AG04449 (cell line): ENCODE measurements around the gene GRIK1.

ENCODE experiments used
- CTCF ChIA-PET: fragments of 350-600 bp; formaldehyde crosslinking; extraction: SDS; loops from one replicate; lab custom pipeline; 2021; ENCODE audit warnings: antibody characterized with exemption; lab: Yijun Ruan, JAX
- POLR2A ChIA-PET: fragments of 400-600, 350-600 bp; formaldehyde crosslinking; extraction: SDS; loops from one replicate; lab custom pipeline; 2020; ENCODE audit warnings: antibody characterized with exemption, inconsistent platforms; lab: Yijun Ruan, JAX
- DNase-seq: peaks from one replicate; pipeline ENCODE4 v3.0.0-alpha.2; 2010; ENCODE audit warnings: low read depth, low spot score
- H3K4me3 ChIP-seq: 2 replicates; pipeline ENCODE4 v1.5.1; 2011; ENCODE audit warnings: low read depth, mild to moderate bottlenecking, control low read depth, low read length
- CTCF ChIP-seq: IDR thresholded peaks from one replicate; pipeline ENCODE4 v1.5.1; 2011; ENCODE audit warnings: mild to moderate bottlenecking, moderate library complexity, low read length, control low read depth, inconsistent platforms; ENCODE audit not compliant: insufficient read depth; ENCODE audit errors: missing control alignments

Gene GRIK1

GRCh38 chr21:29508301-29508700 lies 431.5 kb downstream of the GRIK1 start:
- CTCF ChIA-PET: no interaction called here
- DNase-seq: no peak
- TF ChIP-seq CTCF: no peak
- POLR2A ChIA-PET: no interaction called here
- no peak overlapping the region for H3K4me3 ChIP-seq

- DNase-seq: no peak
- ChIA-PET POLR2A (no interaction called here), CTCF (no interaction called here)
- no peak overlapping the region for H3K4me3 ChIP-seq
- TF ChIP-seq CTCF: no peak
Observed at GRCh38 chr21:29506947-29507346, 432.8 kb downstream of the GRIK1 start.

- ChIA-PET CTCF (interaction anchor here (2.7 kb wide), 1 partner anchor 30 kb away, joined by 14 read pairs; no protein-coding TSS in a partner anchor), POLR2A (no interaction called here)
- DNase-seq: no peak
- no peak for TF ChIP-seq CTCF
- no peak overlapping the region for H3K4me3 ChIP-seq
Observed at GRCh38 chr21:29506214-29506613, 433.6 kb downstream of the GRIK1 start.

GRCh38 chr21:29504751-29505321 lies 435.0 kb downstream of the GRIK1 start:
- ChIA-PET CTCF (interaction anchor here (0.5 to 2.7 kb wide), 5 partner anchors 10 to 345 kb away, joined by 3 to 14 read pairs (median 5); no protein-coding TSS in a partner anchor), POLR2A (interaction anchor here (0.6 kb wide), 1 partner anchor 54 kb away, joined by 3 read pairs; no protein-coding TSS in a partner anchor)
- TF ChIP-seq CTCF: no peak
- H3K4me3 ChIP-seq: no peak overlapping the region
- peak; percentile 64 for DNase-seq

GRCh38 chr21:29501451-29501850 lies 438.3 kb downstream of the GRIK1 start:
- POLR2A ChIA-PET: no interaction called here
- DNase-seq: peak; percentile 72
- no peak for TF ChIP-seq CTCF

GRCh38 chr21:29499734-29500343 lies 440.0 kb downstream of the GRIK1 start:
- ChIA-PET POLR2A (no interaction called here), CTCF (interaction anchor here (0.8 to 4.0 kb wide), 13 partner anchors 14 to 413 kb away, joined by 3 to 16 read pairs (median 4); no protein-coding TSS in a partner anchor)
- TF ChIP-seq CTCF: peak; percentile 20
- H3K4me3 ChIP-seq: no peak overlapping the region
- no peak for DNase-seq

More at GRCh38 chr21:29501451-29501850, 438.3 kb downstream of the GRIK1 start:
- H3K4me3 ChIP-seq: no peak overlapping the region
- CTCF ChIA-PET: interaction anchor here (1.0 to 4.0 kb wide), 7 partner anchors 15 to 348 kb away, joined by 3 to 16 read pairs (median 4); no protein-coding TSS in a partner anchor
